HEK293 (cell line): ENCODE data around the gene CEP170B.

Experiments
- PBX3 ChIP-seq: sonication (generic); formaldehyde crosslinking; IDR thresholded peaks from 2 replicates; pipeline ENCODE4 v1.8.1; 2022; ENCODE audit warnings: mild to moderate bottlenecking, moderate library complexity, missing genetic modification reagents
- TCF7L2 ChIP-seq: IDR thresholded peaks from 2 replicates; pipeline ENCODE4 v1.6.1; 2011; ENCODE audit warnings: low read depth, mild to moderate bottlenecking, inconsistent platforms, low read length, moderate library complexity, borderline replicate concordance
- YY1 ChIP-seq: fragments of 450-650 bp; formaldehyde crosslinking; IDR thresholded peaks from 2 replicates; pipeline ENCODE4 v1.5.1; 2018; ENCODE audit warnings: missing biosample characterization, missing genetic modification characterization
- ZBTB21 ChIP-seq: fragments of 450-650 bp; formaldehyde crosslinking; IDR thresholded peaks from 2 replicates; pipeline ENCODE4 v1.5.1; 2017; ENCODE audit warnings: missing biosample characterization, missing genetic modification characterization
- ZFHX2 ChIP-seq: fragments of 450-650 bp; formaldehyde crosslinking; conservative IDR thresholded peaks from 2 replicates; pipeline ENCODE4 v1.5.1; 2016; ENCODE audit warnings: missing biosample characterization, missing genetic modification characterization
- ZNF146 ChIP-seq: fragments of 450-650 bp; formaldehyde crosslinking; IDR thresholded peaks from 2 replicates; pipeline ENCODE4 v1.5.1; 2016; ENCODE audit warnings: missing biosample characterization, missing genetic modification characterization
- ZNF169 ChIP-seq: fragments of 450-650 bp; formaldehyde crosslinking; IDR thresholded peaks from 2 replicates; pipeline ENCODE4 v1.5.1; 2016; ENCODE audit warnings: missing biosample characterization, missing genetic modification characterization
- ZNF596 ChIP-seq: fragments of 450-650 bp; IDR thresholded peaks from 2 replicates; pipeline ENCODE4 v1.5.0; 2018; ENCODE audit warnings: missing biosample characterization, mild to moderate bottlenecking, missing genetic modification characterization, moderate library complexity
- TF ChIP-seq, protein P1 (sequence below): fragments of 450-650 bp; formaldehyde crosslinking; IDR thresholded peaks from 2 replicates; pipeline ENCODE4 v1.5.1; 2016; ENCODE audit warnings: missing biosample characterization, missing genetic modification characterization

- TF ChIP-seq ZFHX2 (tag by site-specific recombination) (no peak), ZNF146 (tag by site-specific recombination) (no peak), ZNF169 (no peak), YY1 (tag by site-specific recombination) (no peak), ZNF596 (tag by site-specific recombination) (no peak), ZBTB21 (tag by site-specific recombination) (no peak), TCF7L2 (no peak), PBX3 (no peak)
- TF ChIP-seq, protein P1, sequence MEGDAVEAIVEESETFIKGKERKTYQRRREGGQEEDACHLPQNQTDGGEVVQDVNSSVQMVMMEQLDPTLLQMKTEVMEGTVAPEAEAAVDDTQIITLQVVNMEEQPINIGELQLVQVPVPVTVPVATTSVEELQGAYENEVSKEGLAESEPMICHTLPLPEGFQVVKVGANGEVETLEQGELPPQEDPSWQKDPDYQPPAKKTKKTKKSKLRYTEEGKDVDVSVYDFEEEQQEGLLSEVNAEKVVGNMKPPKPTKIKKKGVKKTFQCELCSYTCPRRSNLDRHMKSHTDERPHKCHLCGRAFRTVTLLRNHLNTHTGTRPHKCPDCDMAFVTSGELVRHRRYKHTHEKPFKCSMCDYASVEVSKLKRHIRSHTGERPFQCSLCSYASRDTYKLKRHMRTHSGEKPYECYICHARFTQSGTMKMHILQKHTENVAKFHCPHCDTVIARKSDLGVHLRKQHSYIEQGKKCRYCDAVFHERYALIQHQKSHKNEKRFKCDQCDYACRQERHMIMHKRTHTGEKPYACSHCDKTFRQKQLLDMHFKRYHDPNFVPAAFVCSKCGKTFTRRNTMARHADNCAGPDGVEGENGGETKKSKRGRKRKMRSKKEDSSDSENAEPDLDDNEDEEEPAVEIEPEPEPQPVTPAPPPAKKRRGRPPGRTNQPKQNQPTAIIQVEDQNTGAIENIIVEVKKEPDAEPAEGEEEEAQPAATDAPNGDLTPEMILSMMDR (tag by site-specific recombination): no peak
These were observed 70.9 kb downstream of the CEP170B start for GRCh38 chr14:104935955-104936354.
